WTC11 (cell line): ENCODE data around the gene STX12.

Source experiments
- ATF3 ChIP-seq: sonication (generic); formaldehyde crosslinking; conservative IDR thresholded peaks from 2 replicates; pipeline ENCODE4 v1.8.1; 2022; ENCODE audit warnings: mild to moderate bottlenecking, missing genetic modification reagents
- CTCF ChIP-seq: fragments of 200-600 bp; IDR thresholded peaks from 2 replicates; pipeline ENCODE4 v1.8.0; 2022; ENCODE audit warnings: antibody characterized with exemption
- ELF4 ChIP-seq: sonication (generic); formaldehyde crosslinking; IDR thresholded peaks from 2 replicates; pipeline ENCODE4 v1.8.1; 2022; ENCODE audit warnings: low read depth, mild to moderate bottlenecking, moderate library complexity, missing genetic modification reagents
- GRHL2 ChIP-seq: fragments of 250-450 bp; sonication (Bioruptor Pico); IDR thresholded peaks from 2 replicates; pipeline ENCODE4 v1.8.0; 2022; ENCODE audit warnings: mild to moderate bottlenecking, moderate library complexity; ENCODE audit not compliant: insufficient replicate concordance, severe bottlenecking
- NR3C1 ChIP-seq: sonication (generic); formaldehyde crosslinking; conservative IDR thresholded peaks from 2 replicates; pipeline ENCODE4 v1.8.1; 2023; ENCODE audit warnings: low read depth, mild to moderate bottlenecking, missing genetic modification reagents
- STAT6 ChIP-seq: sonication (generic); formaldehyde crosslinking; conservative IDR thresholded peaks from 2 replicates; pipeline ENCODE4 v1.8.1; 2023; ENCODE audit warnings: mild to moderate bottlenecking, low read depth, missing genetic modification reagents, moderate library complexity
- TCF7 ChIP-seq: sonication (generic); formaldehyde crosslinking; IDR thresholded peaks from 2 replicates; pipeline ENCODE4 v1.8.0; 2022; ENCODE audit warnings: mild to moderate bottlenecking, low read depth, missing genetic modification reagents, moderate library complexity
- TP53 ChIP-seq: sonication (generic); formaldehyde crosslinking; IDR thresholded peaks from 2 replicates; pipeline ENCODE4 v1.8.1; 2023; ENCODE audit warnings: mild to moderate bottlenecking, missing genetic modification reagents
- ZNF317 ChIP-seq: sonication (generic); formaldehyde crosslinking; IDR thresholded peaks from 2 replicates; pipeline ENCODE4 v1.8.1; 2023; ENCODE audit warnings: low read depth, mild to moderate bottlenecking, moderate library complexity, missing genetic modification reagents, borderline replicate concordance
- ZNF416 ChIP-seq: fragments of 250-450 bp; sonication (Bioruptor Pico); IDR thresholded peaks from 2 replicates; pipeline ENCODE4 v1.9.0; 2021; ENCODE audit warnings: mild to moderate bottlenecking, inconsistent platforms
- TF ChIP-seq, protein P1 (sequence below): sonication (generic); formaldehyde crosslinking; IDR thresholded peaks from 2 replicates; pipeline ENCODE4 v1.8.0; 2023; ENCODE audit warnings: missing genetic modification reagents, mild to moderate bottlenecking, borderline replicate concordance
- TF ChIP-seq, protein P2 (sequence below): sonication (generic); formaldehyde crosslinking; IDR thresholded peaks from 2 replicates; pipeline ENCODE4 v1.8.0; 2022; ENCODE audit warnings: mild to moderate bottlenecking, missing genetic modification reagents

DNA sequence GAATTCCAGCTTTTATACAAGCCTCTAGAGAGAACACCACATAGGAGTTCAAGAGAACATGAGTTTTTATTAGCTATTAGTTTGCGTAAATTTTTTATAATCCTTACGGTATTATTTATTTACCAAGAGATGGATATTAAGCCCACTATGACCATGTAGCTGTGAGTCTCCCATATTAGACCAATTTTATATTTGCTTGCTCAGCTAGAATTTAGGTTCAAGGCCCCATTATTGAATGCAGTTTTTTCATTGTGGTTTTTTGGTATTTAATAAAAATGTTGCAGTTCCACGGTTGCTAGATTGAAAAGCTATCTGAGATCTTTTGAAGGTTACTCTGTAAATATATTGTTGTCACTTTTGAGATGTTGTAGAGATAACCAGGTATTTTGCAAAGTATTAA lies 60.5 kb downstream of the STX12 start:
- TF ChIP-seq ATF3 (CRISPR knock-in tag) (no peak), GRHL2 (no peak), TCF7 (CRISPR knock-in tag) (no peak), ELF4 (CRISPR knock-in tag) (no peak), CTCF (no peak), ZNF317 (CRISPR knock-in tag) (no peak), NR3C1 (CRISPR knock-in tag) (no peak), STAT6 (CRISPR knock-in tag) (no peak), TP53 (CRISPR knock-in tag) (no peak), ZNF416 (CRISPR knock-in tag) (no peak)
- TF ChIP-seq, protein P1, sequence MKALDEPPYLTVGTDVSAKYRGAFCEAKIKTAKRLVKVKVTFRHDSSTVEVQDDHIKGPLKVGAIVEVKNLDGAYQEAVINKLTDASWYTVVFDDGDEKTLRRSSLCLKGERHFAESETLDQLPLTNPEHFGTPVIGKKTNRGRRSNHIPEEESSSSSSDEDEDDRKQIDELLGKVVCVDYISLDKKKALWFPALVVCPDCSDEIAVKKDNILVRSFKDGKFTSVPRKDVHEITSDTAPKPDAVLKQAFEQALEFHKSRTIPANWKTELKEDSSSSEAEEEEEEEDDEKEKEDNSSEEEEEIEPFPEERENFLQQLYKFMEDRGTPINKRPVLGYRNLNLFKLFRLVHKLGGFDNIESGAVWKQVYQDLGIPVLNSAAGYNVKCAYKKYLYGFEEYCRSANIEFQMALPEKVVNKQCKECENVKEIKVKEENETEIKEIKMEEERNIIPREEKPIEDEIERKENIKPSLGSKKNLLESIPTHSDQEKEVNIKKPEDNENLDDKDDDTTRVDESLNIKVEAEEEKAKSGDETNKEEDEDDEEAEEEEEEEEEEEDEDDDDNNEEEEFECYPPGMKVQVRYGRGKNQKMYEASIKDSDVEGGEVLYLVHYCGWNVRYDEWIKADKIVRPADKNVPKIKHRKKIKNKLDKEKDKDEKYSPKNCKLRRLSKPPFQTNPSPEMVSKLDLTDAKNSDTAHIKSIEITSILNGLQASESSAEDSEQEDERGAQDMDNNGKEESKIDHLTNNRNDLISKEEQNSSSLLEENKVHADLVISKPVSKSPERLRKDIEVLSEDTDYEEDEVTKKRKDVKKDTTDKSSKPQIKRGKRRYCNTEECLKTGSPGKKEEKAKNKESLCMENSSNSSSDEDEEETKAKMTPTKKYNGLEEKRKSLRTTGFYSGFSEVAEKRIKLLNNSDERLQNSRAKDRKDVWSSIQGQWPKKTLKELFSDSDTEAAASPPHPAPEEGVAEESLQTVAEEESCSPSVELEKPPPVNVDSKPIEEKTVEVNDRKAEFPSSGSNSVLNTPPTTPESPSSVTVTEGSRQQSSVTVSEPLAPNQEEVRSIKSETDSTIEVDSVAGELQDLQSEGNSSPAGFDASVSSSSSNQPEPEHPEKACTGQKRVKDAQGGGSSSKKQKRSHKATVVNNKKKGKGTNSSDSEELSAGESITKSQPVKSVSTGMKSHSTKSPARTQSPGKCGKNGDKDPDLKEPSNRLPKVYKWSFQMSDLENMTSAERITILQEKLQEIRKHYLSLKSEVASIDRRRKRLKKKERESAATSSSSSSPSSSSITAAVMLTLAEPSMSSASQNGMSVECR: no peak
- TF ChIP-seq, protein P2, sequence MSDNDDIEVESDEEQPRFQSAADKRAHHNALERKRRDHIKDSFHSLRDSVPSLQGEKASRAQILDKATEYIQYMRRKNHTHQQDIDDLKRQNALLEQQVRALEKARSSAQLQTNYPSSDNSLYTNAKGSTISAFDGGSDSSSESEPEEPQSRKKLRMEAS (CRISPR knock-in tag): no peak
